ENCODE measurements around the gene SRP19.

GRCh38 chr5:112865128-112865527 lies 4.0 kb downstream of the SRP19 start:
- no peak for TF ChIP-seq CTCF (IDR thresholded peaks at IDR 0.05)
- no peak for TF ChIP-seq EZH2phosphoT487 (IDR thresholded peaks at IDR 0.05)
- TF ChIP-seq EZH2 (IDR thresholded peaks at IDR 0.05), result no peak

All from neural progenitor cell (in vitro differentiated cells).